Measurements from ENCODE around the gene CACNG1.
"Not testable (repeated sequence)": the region's sequence is repeated elsewhere in the genome, so short reads cannot be mapped to it uniquely, and the experiment has no call there.

CACNG1 gene

DNA sequence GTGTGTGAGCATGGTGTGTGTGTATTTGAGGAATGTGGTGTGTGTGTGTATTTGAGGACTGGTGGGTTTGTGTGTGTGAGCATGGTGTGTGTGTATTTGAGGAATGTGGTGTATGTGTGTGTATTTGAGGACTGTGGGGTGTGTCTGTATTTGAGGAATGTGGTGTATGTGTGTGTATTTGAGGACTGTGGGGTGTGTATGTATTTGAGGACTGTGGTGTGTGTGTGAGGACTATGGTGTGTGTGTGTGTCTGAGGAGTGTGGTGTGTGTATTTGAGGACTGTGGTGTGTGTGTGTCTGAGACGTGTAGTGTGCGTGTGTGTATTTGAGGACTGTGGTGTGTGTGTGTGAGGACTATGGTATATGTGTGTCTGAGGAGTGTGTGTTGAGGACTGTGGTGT is 18.0 kb upstream of the CACNG1 start:
- DNase-seq, result no peak

- DNase-seq, result no peak
These were observed 17.2 kb upstream of the CACNG1 start for GRCh38 chr17:67027031-67027628.

DNA sequence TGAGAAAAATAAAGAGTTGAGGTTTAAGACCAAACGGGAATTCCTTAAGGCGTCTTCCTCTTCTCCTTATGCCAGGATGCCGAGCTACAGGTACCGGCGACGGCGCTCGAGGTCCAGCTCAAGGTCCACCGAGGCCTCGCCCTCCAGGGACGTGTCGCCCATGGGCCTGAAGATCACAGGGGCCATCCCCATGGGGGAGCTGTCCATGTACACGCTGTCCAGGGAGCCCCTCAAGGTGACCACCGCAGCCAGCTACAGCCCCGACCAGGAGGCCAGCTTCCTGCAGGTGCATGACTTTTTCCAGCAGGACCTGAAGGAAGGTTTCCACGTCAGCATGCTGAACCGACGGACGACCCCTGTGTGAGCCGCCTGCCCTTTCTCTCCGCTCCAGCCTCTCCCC is 13.7 kb upstream of the CACNG1 start:
- no peak for DNase-seq

DNA sequence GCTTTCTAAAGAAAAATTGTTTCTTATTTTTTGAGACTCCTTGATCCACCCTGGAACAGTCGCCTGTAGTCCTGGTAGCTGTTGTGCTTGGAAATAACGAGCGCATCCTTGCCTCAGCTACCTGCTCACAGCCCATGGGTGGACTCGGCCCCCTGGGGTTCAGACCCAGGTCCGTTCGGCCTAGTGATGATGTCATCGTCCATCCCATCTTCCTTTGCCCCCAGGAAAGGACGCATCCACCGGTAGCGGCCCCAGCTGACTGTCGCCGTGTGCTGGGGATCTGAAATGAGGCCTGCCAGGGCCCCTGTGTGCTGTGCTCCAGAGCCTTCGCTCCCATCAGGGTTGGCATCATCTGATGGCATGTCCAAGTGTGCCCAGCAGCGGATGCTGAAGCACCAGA is 12.0 kb upstream of the CACNG1 start:
- DNase-seq, result no peak

DNA sequence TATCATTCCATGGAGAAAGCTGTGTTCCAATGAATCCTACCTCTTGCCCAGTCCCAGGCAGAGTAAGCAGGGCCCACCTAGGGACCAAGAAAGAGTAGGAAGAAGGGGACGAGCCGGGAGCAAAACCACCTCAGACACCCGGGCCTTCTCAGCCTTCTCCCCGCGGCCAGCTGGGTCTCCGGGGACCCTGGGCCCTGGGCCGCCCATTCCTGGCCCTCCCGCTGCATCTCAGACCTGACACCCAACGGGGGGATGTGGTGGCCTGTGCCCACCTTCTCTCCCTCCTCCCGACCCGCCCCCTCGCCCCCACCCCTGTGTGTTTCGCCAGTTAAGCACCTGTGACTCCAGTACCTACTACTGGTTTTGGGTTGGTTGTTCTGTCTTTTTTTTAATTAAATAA is 11.4 kb upstream of the CACNG1 start:
- no peak for DNase-seq

GRCh38 chr17:67033613-67034012 is 10.7 kb upstream of the CACNG1 start:
- DNase-seq, result no peak

DNA sequence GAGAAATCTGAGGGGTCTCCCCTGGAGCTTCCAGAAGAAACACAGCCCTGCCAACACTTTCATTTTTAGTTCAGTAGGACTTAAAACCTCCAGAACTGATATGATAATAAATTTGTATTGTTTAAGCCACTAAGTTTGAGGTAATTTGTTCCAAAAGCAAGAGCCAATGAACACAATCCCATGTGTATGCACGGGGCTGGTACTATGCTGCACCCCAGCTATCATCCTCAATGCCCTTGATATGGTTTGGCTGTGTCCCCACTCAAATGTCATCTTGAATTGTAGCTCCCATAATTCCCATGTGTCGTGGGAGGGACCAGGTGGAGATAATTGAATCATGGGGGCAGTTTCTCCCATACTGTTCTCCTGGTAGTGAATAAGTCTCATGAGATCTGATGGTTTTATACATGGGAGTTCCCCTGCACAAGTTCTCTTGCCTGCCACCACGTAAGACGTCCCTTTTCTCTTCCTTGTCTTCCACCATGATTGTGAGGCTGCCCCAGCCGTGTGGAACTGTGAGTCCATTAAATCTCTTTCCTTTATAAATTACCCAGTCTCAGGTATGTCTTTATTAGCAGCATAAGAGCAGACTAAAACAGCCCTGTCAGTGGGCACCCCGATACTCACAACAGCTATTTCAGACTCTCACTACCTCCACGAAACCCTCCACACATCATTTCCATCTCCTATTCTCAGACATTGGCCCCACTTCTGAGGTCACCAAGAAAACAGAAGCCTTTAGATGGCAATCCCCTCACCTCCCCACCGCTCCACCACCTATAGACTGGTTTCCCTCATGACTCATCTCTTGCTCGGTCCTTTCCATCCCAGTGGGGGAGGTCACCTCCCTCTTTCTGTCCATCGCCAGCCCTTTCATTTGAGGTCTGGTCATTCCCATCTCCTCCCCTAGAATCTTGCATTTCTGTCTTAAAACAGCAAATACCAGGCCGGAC is 8.9 kb upstream of the CACNG1 start:
- no peak for DNase-seq

- DNase-seq, result no peak
These were observed 5.4 kb upstream of the CACNG1 start for GRCh38 chr17:67038861-67039365.

DNA sequence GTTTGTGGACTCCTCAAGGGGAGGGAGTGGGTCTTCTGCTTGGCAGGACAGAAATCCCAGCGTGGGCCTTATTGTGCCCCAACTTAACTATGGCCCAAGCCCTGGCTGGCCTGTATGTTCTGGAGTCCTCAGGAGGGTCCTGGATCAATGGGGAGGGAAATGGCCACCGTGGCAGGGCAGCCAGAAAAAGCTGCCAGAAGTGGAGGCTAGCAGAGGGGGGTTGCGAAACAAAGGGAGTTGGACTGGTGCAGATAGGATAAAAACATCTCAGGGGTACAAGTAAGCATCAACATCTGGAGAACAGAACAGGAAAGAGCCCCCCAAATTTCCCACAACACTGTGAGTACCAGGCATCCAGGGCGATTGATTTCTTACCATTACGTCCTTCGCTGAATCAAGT is 3.7 kb upstream of the CACNG1 start:
- DNase-seq, result no peak

DNA sequence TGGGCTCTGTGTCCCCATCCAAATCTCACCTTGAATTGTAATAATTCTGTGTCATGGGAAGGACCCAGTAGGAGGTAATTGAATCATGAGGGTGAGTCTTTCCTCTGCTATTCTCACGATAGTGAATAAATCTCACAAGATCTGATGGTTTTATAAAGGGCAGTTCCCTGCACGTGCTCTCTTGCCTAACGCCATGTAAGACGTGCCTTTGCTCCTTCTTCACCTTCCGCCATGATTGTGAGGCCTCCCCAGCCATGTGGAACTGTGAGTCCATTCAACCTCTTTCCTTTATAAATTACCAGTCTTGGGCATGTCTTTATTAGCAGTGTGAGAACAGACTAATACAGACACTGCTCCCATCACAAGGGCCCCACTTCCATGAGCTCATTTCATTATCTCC is 3.2 kb upstream of the CACNG1 start:
- DNase-seq, result not testable (repeated sequence)

DNA sequence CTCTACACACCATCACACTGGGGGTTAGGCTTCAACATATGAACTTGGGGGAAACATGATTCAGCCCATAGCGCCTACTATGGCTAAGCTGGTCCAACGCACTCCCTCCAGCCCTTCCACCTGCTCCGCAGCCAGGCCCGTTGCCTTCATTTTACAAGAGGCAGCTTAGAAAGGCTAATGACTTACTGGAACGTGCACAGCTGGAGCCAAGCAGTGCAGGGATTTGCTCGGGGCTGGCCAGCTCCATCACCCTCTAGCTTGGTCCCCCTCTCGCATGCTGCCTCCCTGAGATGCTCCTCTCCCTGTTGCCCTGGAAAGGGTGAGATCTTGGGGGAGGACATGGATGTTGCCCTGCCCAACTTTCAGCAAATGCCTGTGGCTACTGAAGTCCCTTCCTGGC is 2.8 kb upstream of the CACNG1 start:
- no peak for DNase-seq

- DNase-seq, result no peak
These were observed 2.1 kb upstream of the CACNG1 start for GRCh38 chr17:67041941-67042899.

- DNase-seq, result no peak
These were observed 1.1 kb upstream of the CACNG1 start for GRCh38 chr17:67043283-67043682.

DNA sequence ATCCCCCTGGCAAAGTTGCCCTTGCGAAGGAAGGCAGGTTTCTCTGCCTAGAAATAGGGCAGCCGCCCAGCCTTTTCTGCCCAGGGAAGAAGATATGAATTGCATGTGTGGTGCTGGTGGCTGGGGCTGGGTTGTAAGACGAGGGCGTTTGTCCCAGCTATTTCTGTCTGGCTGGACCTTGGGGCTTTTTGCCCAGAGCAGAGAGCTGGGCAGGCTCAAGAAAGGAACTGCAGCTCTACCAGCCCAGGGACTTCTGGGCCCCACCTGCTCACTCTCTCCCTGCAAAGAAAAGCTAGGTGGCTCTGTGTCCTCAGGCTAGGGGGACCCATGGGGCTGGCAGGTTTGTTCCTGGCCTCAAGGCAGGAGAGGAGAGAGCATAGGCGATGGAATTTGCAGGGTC is 586 bp downstream of the CACNG1 start:
- DNase-seq, result no peak

GRCh38 chr17:67046398-67046797 is 2.0 kb downstream of the CACNG1 start:
- DNase-seq, result no peak

DNA sequence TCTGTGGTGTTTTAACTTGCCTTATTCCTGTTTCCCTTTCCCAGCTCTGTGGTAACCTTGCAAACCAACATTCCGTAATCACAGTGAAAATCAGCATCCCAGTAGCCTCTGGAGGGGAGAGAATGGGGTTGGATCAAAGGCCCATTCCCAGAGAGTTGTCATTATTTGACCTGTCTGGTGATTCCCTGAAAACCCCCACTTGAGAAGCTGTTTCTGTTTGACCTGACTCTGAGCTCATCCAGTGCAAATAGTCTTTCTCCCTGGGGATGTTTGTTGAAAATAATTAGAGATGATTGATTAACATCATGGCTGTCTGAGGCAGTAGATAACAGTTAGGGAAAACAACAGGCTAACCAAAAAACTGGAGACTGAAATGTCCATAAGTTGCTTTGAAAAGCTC is 3.0 kb downstream of the CACNG1 start:
- DNase-seq, result no peak

- DNase-seq, result no peak
These were observed 4.8 kb downstream of the CACNG1 start for GRCh38 chr17:67049025-67049739.

GRCh38 chr17:67050066-67050465 is 5.7 kb downstream of the CACNG1 start:
- no peak for DNase-seq

- no peak for DNase-seq
These were observed 6.3 kb downstream of the CACNG1 start for GRCh38 chr17:67050471-67051154.

DNA sequence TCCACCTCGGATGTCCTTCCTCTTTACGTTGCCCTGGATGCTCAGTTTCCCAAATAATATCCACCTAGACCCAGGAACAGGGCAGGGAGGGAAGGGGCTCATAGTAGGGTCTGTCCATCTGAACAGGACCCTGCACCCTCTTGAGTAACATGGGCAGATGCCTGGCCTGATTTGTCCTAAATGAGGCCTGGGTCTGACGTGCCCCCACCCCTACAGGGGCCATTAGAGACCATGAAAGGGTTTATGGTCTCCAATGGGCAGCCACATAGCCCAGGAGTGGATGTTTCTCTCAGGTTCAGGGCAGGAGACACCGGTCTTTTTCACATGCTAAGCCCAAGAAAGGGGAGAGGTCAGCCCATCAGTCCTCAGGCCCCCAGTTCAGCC is 6.8 kb downstream of the CACNG1 start:
- DNase-seq, result no peak

DNA sequence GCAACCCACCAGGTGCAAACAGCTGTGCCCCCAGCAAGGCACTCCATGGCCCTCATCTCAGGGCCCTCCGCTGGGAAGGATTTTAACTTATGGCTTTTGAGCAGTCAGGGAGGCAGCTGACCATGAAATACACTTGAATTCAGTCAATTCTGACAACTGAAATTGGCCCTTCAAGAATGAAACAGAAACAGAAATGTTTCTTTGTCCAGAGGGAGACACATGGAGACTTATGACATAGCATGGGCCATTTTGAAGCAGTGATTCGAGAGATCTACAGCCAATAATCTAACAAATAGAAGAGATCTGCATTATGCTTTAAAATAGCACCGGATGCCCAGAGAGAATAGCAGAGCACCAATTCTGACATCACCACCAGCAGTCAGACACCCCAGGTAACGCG is 7.5 kb downstream of the CACNG1 start:
- DNase-seq, result no peak

Measured in NCI-H2107 (cell line).